Keratinocyte (primary cell): ENCODE results near the gene CCS. TPM values are rescaled to one million over a fixed set of nuclear protein-coding genes. Genes with fewer than 3 reads are reported as not detected.
A peak's percentile ranks its signal among the peaks of the same experiment; 100 is the strongest.
"Not testable (repeated sequence)": the region's sequence is repeated elsewhere in the genome, so short reads cannot be mapped to it uniquely, and the experiment has no call there.

Source experiments
- DNase-seq: peaks from one replicate; pipeline ENCODE4 v3.0.0-alpha.2; 2011; ENCODE audit warnings: low read depth, missing footprints, low spot score
- FAIRE-seq: peaks from 2 replicates; lab custom pipeline; 2011; peaks lifted over from hg19 to GRCh38; lab: Jason Lieb, UNC
- H2AFZ ChIP-seq: 2 replicates; pipeline ENCODE4 v1.6.0; 2012; ENCODE audit warnings: low read length, control low read depth, inconsistent platforms; ENCODE audit not compliant: control insufficient read depth
- H3K27ac ChIP-seq: 2 replicates; pipeline ENCODE4 v1.5.1; 2011; ENCODE audit warnings: low read length; ENCODE audit not compliant: control insufficient read depth, insufficient read depth
- H3K27me3 ChIP-seq: 3 replicates; pipeline ENCODE4 v1.6.0; 2011; ENCODE audit warnings: low read length; ENCODE audit not compliant: control insufficient read depth, insufficient read depth; ENCODE audit errors: extremely low read depth
- H3K36me3 ChIP-seq, 2 experiments: 2 replicates in 1 of 2; 3 replicates in 1 of 2; pipeline ENCODE4 v1.5.1; 2011; ENCODE audit warnings: low read length in 2 of 2, mild to moderate bottlenecking in 1 of 2; ENCODE audit not compliant: control insufficient read depth in 2 of 2, insufficient read depth in 2 of 2; ENCODE audit errors: extremely low read depth in 1 of 2
- H3K4me1 ChIP-seq: 3 replicates; pipeline ENCODE4 v1.5.1; 2011; ENCODE audit warnings: low read length; ENCODE audit not compliant: control insufficient read depth, insufficient read depth; ENCODE audit errors: extremely low read depth
- H3K4me2 ChIP-seq: 3 replicates; pipeline ENCODE4 v1.6.0; 2011; ENCODE audit warnings: low read depth, low read length; ENCODE audit not compliant: control insufficient read depth, insufficient read depth; ENCODE audit errors: extremely low read depth
- H3K4me3 ChIP-seq, 3 experiments: fragments of 200-600 bp in 1 of 3; sonication (generic) in 1 of 3; 2 replicates in 2 of 3; 3 replicates in 1 of 3; pipeline ENCODE4 v1.5.1; 2011 to 2016; ENCODE audit warnings: low read length in 3 of 3, mild to moderate bottlenecking in 3 of 3, control low read depth in 2 of 3, inconsistent platforms in 1 of 3, low read depth in 1 of 3, mixed read lengths in 1 of 3, mixed run types in 1 of 3, moderate library complexity in 1 of 3; ENCODE audit not compliant: control insufficient read depth in 2 of 3, insufficient read depth in 2 of 3; ENCODE audit errors: extremely low read depth in 1 of 3
- H3K79me2 ChIP-seq: 2 replicates; pipeline ENCODE4 v1.6.0; 2012; ENCODE audit warnings: low read length; ENCODE audit not compliant: control insufficient read depth, insufficient read depth
- H3K9ac ChIP-seq: 3 replicates; pipeline ENCODE4 v1.6.0; 2011; ENCODE audit warnings: low read length; ENCODE audit not compliant: control insufficient read depth, insufficient read depth; ENCODE audit errors: extremely low read depth
- H3K9me1 ChIP-seq: 3 replicates; pipeline ENCODE4 v1.6.0; 2011; ENCODE audit warnings: low read length; ENCODE audit not compliant: control insufficient read depth, insufficient read depth; ENCODE audit errors: extremely low read depth
- H3K9me3 ChIP-seq: 2 replicates; pipeline ENCODE4 v1.5.1; 2012; ENCODE audit warnings: low read depth, low read length; ENCODE audit not compliant: control insufficient read depth
- H4K20me1 ChIP-seq: 3 replicates; pipeline ENCODE4 v1.6.0; 2011; ENCODE audit warnings: low read length; ENCODE audit not compliant: control insufficient read depth, insufficient read depth; ENCODE audit errors: extremely low read depth
- EZH2 ChIP-seq: IDR thresholded peaks from one replicate; pipeline ENCODE4 v1.6.1; 2012; ENCODE audit warnings: inconsistent platforms, mild to moderate bottlenecking, low read length, moderate library complexity
- dilution Hi-C: fragments of 300-500 bp; cut with MboI; formaldehyde crosslinking; loops from one replicate; pipeline ENCODE4 v1.7.0; 2020; ENCODE audit warnings: low sequenced_read_pairs; ENCODE audit not compliant: extremely low pct_ligation_motif_present
- polyA plus RNA-seq, 5 experiments: library from polyadenylated mRNA; depleted of rRNA in 3 of 5; stranded (reverse) in 3 of 5; stranded (forward) in 1 of 5; unstranded in 1 of 5; fragments of >200 nt; gene quantifications; 1 replicate in 1 of 5; 2 replicates in 3 of 5; 3 replicates in 1 of 5; pipeline versions ENCODE4 v1.2.1 to v1.2.3, GENCODE V29; 2011 to 2012; ENCODE audit warnings: missing spikeins in 2 of 5, low read depth in 1 of 5, low replicate concordance in 1 of 5
- TF ChIP-seq, protein P1 (sequence below), 3 experiments: IDR thresholded peaks in 1 of 3; conservative IDR thresholded peaks in 1 of 3; optimal IDR thresholded peaks in 1 of 3; 2 replicates in 2 of 3; 3 replicates in 1 of 3; pipeline versions ENCODE3 to v1.5.1; 2011; ENCODE audit warnings: low read length in 3 of 3, mild to moderate bottlenecking in 3 of 3, moderate library complexity in 2 of 3, control low read depth in 1 of 3, inconsistent platforms in 1 of 3; ENCODE audit not compliant: insufficient read depth in 2 of 3; ENCODE audit errors: extremely low read depth in 1 of 3

The CCS gene
- polyA plus RNA-seq, 1 donor (not counting 4 experiments of a cell fraction or from before 2014, with no cell fraction given): 17.6 TPM

DNA sequence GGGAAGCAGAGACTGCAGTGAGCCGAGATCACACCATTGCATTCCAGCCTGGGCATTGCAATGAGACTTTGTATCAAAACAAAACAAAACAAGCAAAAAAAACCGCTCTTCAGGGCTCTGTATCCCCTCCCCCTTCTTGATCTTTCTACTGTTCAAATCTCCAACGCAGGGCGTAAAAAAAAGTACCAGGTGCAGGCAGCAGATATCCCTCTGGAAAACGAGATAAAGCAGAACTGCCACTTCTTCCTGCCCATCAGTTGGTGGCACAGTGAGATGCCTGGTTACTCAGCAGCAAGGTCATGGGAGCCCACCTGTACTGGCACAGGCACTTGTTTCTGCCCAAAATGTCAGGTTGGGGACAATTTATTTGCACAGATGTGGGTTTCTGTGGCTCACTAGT, 11.2 kb downstream of the CCS start:
- no peaks in the 10 kb centered on the region for H3K79me2 ChIP-seq
- H3K4me3 ChIP-seq: no peak overlapping the region
- no peak overlapping the region for H3K4me2 ChIP-seq
- FAIRE-seq (no peak), DNase-seq (no peak)
- dilution Hi-C loops: no loop called here
- TF ChIP-seq EZH2: no peak
- TF ChIP-seq, protein P1, sequence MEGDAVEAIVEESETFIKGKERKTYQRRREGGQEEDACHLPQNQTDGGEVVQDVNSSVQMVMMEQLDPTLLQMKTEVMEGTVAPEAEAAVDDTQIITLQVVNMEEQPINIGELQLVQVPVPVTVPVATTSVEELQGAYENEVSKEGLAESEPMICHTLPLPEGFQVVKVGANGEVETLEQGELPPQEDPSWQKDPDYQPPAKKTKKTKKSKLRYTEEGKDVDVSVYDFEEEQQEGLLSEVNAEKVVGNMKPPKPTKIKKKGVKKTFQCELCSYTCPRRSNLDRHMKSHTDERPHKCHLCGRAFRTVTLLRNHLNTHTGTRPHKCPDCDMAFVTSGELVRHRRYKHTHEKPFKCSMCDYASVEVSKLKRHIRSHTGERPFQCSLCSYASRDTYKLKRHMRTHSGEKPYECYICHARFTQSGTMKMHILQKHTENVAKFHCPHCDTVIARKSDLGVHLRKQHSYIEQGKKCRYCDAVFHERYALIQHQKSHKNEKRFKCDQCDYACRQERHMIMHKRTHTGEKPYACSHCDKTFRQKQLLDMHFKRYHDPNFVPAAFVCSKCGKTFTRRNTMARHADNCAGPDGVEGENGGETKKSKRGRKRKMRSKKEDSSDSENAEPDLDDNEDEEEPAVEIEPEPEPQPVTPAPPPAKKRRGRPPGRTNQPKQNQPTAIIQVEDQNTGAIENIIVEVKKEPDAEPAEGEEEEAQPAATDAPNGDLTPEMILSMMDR (optimal IDR thresholded peaks at IDR 0.05 in 1 of 3, IDR thresholded peaks at IDR 0.05 in 1 of 3, conservative IDR thresholded peaks at IDR 0.05 in 1 of 3; ENCODE audit: extremely low read depth in 1 of 3, insufficient read depth in 2 of 3, low read length in 3 of 3): no peak
- H3K9me1 ChIP-seq: no peaks in the 10 kb centered on the region
- H2AFZ ChIP-seq: no peak overlapping the region
- H3K27me3 ChIP-seq: no peaks in the 10 kb centered on the region
- H3K36me3 ChIP-seq: peaks cover 11 to 30% of the 10 kb centered on the region in 2 experiments
- H3K4me1 ChIP-seq: peaks cover 14% of the 10 kb centered on the region
- no peak overlapping the region for H3K9ac ChIP-seq
- H3K9me3 ChIP-seq: no peaks in the 10 kb centered on the region
- no peak overlapping the region for H3K27ac ChIP-seq
- no peaks in the 10 kb centered on the region for H4K20me1 ChIP-seq

DNA sequence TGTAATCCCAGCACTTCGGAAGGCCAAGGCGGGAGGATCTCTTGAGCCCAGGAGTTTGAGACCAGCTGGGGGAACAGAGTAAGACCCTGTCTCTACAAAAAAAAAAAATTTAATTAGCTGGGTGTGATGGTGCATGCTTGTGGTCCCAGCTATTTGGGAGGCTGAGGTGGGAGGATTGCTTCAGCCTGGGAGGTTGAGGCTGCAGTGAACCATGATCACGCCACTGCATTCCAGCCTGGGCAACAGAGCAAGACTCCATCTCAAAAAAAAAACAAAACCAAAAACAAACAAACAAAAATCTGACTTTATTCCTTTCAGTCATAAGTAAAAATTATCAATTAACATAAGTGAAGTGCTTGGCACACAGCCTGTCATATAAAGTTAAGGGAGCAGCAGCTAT, 13.6 kb downstream of the CCS start:
- H3K9ac ChIP-seq, H3K4me2 ChIP-seq, H2AFZ ChIP-seq, FAIRE-seq, dilution Hi-C loops, H3K79me2 ChIP-seq, H3K9me1 ChIP-seq, H3K4me3 ChIP-seq, H3K27me3 ChIP-seq, H3K9me3 ChIP-seq, H4K20me1 ChIP-seq, DNase-seq: not testable (repeated sequence)
- Histone ChIP-seq H3K4me1 (peaks cover 14% of the 10 kb centered on the region), H3K36me3 (peaks cover 10 to 17% of the 10 kb centered on the region in 2 experiments), H3K27ac (peak overlapping the region; percentile 70)
